Islet precursor cell (in vitro differentiated cells): Measurements from ENCODE around the gene CLDND2.

ENCODE experiments used
- DNase-seq: peaks from one replicate; pipeline ENCODE4 v3.0.0-alpha.2; 2018

CLDND2 gene

DNA sequence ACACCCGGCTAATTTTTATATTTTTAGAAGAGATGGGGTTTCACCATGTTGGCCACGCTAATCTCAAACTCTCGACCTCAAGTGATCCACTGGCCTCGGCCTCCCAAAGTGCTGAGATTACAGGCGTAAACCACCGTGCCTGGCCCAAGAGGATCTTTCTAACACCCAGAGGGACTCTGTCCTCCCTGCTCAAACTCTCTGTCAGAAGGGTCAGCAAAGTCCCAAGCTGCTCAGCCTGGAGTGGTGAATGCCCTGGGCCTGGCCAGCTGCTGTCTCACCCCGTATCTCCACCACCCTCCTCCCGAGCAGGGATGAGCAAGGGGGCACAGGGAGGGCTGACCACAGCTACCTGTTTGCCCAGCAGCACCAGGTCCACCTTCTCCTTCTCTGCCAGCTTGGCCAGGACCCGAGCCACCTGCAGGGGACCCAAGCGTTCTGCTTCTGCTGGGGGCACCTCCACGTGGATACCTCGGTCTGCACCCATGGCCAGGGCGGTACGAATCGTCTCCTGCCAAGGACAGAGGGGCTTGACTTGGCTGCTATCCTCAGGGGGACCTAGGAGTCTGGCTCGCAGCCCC lies 15.9 kb downstream of the CLDND2 start:
- no peak for DNase-seq

DNA sequence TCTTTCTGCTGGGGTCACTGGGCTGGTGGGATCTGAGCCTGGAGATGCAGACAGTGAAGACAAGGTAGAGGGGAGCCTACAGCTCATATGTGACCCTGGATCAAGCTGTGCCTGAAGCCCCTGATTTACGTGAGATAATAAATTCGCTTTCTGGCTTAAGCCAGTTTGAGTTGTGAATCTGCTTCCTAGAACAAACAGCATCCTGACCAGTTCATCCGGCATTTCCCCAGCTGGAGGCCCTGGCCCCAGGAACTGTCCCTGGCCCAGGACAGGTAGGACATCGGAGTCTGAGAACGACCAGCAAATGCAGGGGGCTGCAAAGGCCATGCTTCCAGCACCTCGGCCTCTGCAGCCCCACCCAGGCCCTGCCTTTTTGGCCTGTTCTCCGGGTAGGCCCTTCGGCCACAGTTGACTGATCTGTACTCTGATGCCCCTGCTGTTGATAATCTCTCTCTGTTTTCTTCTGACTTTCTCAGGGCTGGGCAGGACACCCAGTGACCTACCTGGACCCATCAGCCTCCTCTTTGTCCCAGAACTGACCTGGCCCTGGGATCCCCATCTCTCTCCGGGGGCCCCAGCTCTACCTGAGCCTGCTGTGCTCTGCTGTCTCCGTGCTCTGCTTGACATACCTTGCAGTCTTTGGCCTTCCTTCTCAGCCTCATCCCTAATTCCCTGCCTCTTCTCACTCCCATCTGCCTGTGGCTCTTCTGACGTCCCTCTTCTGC lies 17.4 kb downstream of the CLDND2 start:
- DNase-seq: no peak

DNA sequence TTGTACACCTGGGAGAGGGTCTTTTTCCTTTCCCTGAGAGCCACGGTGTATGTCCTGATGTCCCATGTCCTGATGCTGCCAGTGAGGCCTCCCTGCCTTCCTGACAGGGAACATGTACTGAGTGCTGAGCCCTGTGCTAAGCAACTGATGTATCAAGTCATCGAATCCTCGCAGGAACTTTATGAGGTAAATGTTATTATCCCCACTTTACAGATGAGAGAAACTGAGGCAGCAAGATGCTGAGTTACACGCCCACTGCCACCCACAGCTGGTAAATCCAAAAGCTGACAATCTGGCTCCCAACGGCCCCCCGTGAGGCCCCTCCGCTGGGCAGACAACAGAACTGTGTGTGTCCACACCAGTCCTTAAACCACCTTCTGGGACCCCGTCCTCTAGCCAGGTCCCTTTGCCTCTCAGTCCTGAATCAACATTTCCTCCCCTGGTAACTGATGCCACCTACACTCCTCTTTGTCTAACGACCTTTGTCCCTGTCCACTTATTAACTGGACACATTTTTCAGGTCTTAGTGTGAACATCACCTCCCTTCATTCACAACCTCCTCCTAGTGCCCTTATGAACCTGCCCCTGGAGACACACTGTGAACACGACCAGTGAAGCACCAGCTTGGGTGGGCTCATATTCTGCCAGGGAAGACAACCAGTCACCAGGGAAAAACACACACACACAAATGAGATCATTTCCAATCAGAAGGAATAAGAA lies 21.4 kb downstream of the CLDND2 start:
- DNase-seq: no peak

DNA sequence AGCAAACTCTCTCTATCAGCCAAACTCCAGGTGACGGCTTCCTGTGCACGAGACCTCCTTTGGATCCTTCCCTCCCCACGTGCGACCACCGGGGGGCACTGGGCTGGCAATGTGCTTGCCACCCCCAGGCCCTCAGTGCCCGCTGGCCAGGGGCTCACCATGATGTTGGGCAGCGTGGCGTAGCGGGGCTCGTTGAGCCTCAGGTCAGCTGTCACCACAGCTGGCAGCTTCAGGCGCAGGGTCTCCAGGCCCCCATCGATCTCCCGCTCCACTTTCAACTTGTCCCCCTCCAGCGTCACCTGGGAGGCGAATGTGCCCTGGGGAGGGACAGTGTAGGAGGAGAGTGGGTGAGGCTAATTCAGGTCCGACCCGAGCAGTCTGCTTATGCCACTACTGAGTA lies 22.1 kb downstream of the CLDND2 start:
- no peak for DNase-seq

DNA sequence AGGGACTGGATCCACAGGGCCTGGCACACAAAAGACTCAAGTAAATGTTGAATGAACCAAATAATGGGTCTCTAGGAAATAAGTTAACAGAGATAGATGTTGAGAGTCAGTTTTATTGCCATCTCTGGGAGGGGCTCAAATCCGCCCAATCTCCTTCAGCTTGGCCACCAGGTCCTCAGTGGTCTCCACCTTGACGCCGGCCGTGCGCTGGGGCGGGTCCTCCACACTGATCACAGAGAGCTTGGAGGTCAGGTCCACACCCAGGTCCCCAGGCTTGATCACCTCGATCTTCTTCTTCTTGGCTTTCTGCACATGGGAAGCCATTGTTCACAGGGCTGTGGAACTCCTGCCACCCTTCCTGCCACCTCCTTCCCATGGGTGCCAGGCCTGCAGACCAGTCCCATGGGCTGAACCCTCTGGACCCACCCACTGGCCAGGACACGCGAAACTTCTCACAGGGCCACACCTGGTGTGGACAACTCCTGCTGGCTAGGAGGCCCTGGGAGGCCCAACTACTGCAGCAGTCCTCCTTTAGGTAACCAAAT lies 23.7 kb downstream of the CLDND2 start:
- no peak for DNase-seq

DNA sequence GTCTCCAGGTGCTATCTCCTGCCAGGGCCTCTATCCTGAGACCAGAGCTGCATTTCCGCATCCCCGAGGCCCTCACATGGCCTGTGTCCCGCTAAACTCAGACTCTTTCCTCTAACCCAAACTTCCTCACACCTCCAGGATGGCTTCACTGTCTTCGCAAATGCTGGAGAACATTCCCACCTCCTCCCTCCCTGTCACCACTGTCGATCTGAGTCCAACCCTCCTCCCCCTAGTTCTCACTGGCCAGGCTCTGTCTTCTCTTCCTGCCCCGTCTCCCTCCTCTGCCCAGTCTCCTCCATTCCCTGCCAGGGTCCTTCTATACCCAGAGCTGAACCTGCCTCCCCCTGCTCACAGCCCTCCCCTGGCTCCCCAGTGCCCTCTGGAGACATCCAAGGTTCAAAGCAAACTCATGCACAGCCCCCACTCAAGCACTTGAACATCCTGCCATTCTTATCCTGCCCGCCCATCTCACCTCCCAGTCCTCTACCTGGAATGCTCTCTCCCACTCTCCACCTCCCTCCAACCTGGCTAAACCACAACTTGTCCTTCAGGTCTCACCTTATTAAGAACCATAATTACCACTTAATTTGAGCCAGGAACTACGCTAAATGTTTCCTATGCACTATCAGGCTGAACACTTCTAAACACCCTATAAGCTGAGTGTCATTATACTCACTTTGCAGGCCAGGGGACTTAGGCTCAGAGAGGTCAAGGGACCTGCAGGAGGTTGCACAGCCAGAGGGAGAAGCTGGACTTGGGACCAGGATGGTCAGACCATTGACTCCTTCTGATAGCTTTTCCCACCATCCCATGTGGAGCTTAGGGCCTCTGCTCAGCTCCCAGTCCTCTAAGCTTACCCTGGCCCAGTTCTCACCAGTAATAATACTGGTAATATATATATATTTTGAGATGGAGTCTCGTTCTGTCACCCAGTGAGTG lies 25.9 kb downstream of the CLDND2 start:
- DNase-seq: no peak

DNA sequence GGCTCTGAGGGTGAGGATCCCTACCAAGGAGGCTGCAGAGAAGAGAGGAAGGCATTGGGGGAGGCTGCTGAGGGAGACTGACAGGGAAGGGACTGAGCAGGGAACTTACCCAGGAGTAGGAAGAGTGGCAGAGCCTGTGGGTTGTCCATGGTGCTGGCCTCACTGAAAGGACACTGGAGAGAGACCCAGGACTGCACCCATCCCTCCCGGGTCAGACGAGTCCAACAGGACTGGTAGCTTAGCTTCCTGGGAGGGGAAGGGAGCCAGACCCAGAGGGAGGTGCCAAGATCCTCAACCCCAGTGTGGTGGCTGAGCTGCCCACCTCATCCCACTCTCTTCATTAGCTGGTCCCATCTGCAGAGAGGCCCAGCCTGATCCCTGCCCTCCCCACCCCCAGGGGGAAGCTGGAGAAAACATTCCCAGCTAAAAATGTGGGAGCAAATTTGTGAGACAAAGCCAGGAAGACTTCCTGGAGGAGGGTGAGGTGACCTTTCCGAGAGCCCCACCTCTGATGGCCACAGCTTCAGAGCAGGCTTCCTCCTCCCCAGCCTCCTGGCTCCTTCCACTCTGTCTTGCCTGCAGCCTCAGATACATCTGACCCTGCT lies 26.7 kb downstream of the CLDND2 start, which contains the start of gene VSIG10L:
VSIG10L (minus strand) TSS at position 164 of the 605 bp plus-strand sequence; CDS start at position 149, 15 bp downstream.
- no peak for DNase-seq

DNA sequence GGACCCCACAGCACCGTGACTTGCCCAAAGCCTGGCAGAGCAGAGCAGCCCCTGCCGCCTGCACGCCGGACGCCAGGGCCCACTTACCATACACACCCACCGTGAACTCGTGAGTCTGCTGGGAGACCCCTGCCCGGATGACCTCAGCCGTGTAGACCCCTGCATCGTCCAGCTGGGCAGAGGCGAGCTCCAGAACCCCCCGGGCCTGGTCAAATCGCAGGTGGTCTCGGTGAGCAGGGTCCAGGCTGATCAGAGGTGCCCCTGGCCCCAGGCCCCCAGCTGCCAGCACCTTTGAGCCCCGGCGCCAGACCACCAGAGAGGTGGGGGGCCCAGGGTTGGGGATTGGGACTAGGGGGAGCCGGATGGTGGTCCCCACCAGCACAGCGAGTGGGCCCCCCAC lies 27.7 kb downstream of the CLDND2 start:
- DNase-seq: no peak

DNA sequence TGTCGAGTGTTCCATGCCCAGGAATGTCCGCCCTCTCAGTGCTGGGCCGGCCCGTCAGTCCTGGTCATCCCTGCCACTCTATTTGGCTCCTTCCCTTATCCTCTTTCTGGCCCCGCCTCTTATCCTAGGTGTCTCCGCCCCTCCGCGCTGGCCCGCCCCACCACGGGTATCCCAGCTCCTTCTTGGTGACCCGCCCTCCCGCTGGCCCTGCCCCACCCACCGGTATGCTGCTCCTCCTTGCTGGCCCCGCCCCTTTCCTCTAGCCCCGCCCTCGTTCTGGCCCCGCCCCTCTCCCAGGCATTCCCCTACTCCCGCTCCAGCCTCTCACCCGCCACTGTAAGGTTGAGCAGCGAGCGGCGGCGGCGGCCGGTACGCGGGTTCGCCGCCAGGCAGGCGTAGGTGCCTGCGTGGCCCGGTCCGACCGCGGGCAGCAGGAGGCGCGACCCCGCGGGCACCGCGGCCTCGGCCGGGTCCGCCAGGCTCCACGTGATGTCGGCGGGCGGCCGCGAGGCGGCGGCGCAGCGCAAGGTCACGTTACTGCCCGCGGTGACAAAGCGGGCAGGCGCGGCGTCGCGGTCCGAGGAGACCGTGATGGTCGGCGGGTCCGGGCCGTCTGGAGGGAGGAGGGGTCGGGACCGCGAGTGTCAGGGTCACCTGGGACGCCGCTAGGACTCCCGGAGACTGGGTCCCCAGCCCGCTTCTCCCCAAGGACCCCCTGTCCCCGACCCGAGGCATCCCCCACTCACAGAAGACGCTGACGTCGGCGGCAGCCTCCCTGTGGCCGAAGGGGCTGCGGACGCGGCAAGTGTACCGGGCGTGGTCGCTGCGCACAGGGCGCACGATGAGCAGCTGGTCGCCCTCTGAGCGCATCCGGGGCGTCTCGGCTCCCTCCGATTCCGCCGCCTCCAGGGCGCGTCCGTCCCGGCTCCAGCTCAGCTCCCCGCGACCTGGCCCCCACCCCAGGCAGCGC lies 28.8 kb downstream of the CLDND2 start:
- peak; percentile 100 for DNase-seq

DNA sequence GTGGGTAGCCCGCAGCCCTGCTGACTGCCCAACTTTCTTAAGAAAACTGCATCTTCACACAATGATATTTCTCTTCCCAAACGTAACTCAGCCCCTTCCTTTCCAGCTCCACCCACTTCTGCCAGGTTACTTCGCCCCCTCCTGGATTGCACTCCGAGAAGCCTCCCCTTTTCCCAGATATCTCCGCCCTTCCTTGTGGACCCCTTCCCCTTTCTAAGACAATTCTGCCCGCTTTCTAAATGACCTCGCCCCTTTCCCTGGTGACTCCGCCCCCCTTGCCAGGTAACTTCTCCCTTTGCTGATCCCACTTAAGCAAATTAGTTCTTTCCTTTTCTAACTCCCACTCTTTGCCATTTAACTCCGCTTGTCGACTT lies 29.5 kb downstream of the CLDND2 start:
- DNase-seq: no peak

DNA sequence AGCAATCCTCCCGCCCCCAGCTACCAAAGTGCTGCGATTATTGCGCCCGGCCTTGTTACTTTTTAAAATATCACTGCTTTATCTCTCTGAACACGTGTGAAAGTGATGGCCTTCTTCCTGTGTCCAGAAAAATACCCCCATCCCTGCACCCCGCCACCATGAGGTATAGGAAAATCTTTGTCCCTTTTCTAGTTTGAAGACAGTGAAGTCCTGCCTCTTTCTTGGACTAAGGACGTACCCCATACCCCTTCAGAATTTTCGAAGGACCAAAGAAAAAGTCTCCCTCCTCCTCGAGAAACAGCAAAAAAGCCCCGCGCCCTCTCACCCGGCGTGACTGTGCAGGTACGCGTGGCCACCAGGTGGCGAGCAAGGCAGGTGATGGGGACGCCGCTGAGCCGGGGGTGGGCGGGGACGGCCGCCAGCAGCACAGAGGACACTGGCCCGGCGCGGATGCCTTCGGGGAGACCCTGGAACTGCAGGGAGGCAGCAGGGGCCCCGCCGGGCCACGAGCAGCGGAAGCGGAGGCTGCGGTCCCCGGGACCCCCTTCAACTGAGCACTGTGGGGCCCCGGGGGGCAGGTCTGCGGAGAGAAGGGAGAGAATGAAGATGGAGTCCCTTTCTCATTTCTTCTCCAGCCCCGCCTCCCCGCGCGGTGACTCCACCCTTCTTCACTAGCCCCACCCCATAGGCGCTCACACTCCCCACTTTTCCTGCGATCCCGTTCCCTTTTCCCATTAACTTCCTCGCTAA lies 30.1 kb downstream of the CLDND2 start:
- peak; percentile 92 for DNase-seq

DNA sequence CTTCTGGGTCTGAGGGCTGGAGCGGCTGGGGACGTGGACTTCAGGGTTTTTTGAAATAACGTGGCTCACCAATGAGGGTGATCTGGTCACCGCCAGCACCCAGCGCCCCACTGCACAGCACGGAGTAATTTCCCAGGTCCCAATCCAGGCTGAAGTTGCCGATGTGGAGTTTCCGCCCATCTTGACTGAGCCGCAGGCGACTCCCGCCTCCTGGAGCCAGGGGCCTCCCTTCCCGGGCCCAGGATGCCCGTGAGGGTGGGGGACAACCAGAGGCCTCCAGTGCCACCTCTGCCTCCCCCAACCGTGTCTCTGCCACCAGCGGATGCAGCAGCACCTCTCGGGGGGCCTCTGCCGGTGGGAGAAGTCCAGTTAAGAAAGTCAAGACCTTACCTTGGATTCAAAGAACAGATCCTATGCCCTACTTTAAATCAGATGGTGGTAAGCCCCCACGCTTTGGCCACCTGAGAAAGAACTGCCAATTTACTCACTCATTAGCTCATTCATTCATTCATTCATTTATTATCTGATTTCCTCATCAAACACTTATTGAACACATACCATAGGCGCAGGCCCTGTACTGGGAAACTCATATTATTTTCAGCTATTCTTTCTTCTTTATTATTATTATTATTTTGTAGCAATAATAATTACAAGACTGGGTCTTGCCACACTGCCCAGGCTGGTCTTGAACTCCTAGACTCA lies 30.8 kb downstream of the CLDND2 start:
- DNase-seq: no peak

DNA sequence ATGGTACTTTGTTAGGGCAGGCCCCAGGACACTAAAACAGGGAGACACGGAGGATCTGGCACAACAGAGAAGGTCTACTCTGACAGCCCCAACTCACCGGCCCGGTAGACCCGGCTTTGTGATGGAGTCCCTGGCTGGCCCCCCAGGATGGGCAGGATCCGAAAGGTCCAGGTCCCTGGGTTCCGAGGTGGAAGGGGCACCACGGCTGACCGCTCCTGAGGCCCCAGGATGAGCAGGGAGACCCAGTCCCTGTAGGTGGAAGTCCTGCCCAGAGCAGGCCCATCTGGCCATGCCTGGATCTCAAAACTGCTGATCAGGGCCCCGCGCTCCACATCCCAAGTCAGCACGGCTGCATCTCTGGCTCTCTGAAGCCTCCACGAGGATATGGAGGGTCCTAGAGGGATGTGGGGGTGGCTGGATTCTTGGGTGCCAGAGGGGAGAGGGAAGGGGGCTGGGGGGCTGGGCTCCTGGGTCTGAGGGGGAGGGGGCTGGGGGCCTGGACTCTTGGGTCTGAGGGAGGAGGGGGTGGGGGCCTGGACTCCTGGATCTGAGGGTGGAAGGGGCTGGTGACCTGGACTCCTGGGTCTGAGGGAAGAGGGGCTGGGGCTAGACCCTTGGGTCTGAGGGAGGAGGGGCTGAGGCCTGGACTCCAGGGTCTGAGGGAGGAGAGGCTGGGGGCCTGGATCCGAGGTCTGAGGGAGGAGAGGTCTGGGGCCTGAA lies 31.5 kb downstream of the CLDND2 start:
- no peak for DNase-seq

DNA sequence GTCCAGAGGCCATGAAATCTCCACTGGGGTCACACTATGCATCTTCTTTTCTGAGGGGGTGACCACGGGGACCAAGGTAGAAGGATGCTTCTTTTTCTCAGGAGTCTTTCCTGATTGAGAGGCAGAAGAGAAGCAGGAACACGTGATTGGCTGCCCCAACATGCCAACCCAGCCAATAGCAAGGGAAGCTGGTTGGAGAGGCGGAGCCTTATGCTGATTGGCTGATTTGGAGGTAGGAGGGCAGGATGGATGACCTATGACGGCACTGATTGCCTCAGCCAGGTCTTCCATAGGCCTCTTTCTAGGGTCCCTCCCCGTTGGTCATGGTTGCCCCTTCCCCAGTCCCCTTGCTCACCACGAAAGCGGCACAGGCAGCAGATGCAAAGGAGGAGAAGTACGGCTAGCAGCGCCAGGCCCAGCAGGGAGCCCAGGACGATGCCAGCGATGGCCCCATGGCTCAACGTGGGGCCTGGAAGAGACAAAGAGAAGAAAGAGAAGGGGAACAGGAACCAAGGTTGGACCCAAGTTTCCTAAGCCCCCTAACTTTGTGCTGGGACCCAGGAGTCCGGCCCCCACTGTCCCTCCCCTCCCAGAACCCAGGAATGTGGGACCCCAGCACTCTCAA lies 34.9 kb downstream of the CLDND2 start:
- no peak for DNase-seq

DNA sequence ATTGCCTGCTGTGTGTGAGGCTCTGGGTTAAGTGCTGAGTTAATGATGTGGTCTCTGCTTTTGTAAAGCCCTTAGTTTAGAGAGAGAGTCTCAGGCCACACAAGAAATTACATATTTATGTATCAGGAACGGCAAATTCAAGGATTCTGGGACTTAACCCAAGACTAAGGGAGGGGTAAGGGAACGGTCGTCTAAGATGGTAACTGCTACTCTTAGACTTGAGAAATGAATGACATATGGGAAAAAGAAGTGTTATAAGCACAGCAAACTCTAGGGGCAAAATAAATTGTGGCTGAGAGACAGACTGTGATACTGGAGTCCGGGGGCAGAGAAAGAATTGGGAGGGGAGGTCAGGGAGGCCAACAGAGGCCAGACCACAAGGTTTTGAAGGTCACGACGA lies 37.1 kb downstream of the CLDND2 start:
- DNase-seq: no peak

DNA sequence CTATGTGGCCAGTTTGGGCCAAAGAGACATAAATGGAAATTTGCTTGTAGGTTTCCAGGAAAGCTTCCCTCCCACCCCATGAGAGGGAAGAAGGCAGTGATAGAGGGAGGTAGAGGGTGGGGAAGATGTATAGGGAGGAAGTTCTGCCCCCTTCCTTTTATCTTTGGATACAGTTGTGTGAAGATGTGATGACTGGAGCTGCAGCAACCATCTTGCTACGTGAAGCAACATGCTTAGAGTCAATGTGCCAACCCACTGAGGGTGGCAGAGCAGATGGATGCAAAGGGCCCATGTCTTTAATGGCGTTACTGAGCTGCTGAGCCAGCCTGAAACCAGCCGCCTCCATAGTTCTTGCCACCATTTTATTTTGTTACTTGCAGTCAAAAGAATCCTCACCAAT lies 37.6 kb downstream of the CLDND2 start:
- DNase-seq: no peak

DNA sequence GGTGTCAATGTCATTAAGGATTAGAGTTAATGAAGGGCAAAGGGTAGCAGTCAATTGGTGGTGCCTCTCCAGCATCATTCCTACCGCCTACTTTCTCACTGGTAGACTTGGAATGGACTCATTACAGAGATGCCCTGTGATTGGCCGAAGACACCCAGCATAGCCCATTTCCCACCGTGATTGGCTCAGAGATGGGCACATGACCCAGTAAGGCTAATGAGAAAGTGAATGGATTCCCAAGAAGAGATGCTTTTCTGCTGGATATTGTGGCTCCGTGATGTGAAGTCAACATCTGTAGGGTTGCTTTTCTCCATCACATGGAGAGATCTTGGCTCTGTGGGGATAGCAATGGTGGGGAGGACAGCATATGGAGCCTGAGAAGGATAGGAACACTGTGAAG lies 38.4 kb downstream of the CLDND2 start:
- DNase-seq: no peak

DNA sequence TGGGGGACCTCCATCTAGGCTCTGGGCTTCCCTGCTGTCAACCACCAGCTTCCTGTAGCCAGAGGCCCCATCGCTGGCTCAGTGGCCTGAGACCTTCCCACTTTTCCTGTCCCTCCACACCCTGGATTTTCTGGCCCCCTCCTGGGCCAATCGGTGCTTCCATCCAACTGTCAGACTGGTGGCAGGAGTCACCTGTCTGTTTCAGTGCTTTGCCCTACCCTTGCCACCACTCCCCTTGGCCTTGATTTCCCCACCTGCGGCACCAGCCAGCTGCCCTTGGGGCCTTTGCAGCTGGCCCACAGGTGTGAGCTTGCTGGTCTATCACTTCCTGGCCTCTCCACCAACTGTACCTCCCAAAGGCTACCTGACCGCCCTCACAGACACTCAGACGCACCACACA lies 39.4 kb downstream of the CLDND2 start:
- DNase-seq: no peak
